Smooth muscle cell of the brain vasculature (primary cell): ENCODE results near the gene DRG1.
"Not testable (repeated sequence)": the region's sequence is repeated elsewhere in the genome, so short reads cannot be mapped to it uniquely, and the experiment has no call there.

Source experiments
- DNase-seq: peaks from one replicate; pipeline ENCODE4 v3.0.0-alpha.2; 2012; ENCODE audit warnings: low read depth, low spot score

The DRG1 gene

GRCh38 chr22:31399211-31400022, at the start of gene DRG1:
TSS of gene DRG1 (plus strand) at chr22:31399604. CDS start at chr22:31399684, 80 bp downstream.
- DNase-seq = peak; percentile 83

GRCh38 chr22:31349960-31350359, 49.4 kb upstream of the DRG1 start:
- no peak for DNase-seq

GRCh38 chr22:31350410-31350863, 49.0 kb upstream of the DRG1 start:
- DNase-seq = no peak

- no peak for DNase-seq
These were observed 44.9 kb upstream of the DRG1 start for GRCh38 chr22:31354515-31354914.

- DNase-seq = no peak
These were observed 39.4 kb upstream of the DRG1 start for GRCh38 chr22:31360029-31360428.

- DNase-seq = no peak
These were observed 37.7 kb upstream of the DRG1 start for GRCh38 chr22:31361743-31362142.

- no peak for DNase-seq
These were observed 35.4 kb upstream of the DRG1 start for GRCh38 chr22:31363885-31364465.

- no peak for DNase-seq
These were observed 32.0 kb upstream of the DRG1 start for GRCh38 chr22:31367426-31367825.

- DNase-seq = no peak
These were observed 21.8 kb upstream of the DRG1 start for GRCh38 chr22:31377612-31378011.

- no peak for DNase-seq
These were observed 21.3 kb upstream of the DRG1 start for GRCh38 chr22:31378123-31378522.

GRCh38 chr22:31378651-31379050, 20.8 kb upstream of the DRG1 start:
- not testable (repeated sequence) for DNase-seq

GRCh38 chr22:31393893-31394292, 5.5 kb upstream of the DRG1 start:
- DNase-seq = no peak

GRCh38 chr22:31394326-31394725, 5.1 kb upstream of the DRG1 start:
- DNase-seq = no peak

- no peak for DNase-seq
These were observed 1.2 kb upstream of the DRG1 start for GRCh38 chr22:31398231-31398630.

GRCh38 chr22:31400023-31400397, 606 bp downstream of the DRG1 start:
- no peak for DNase-seq

- not testable (repeated sequence) for DNase-seq
These were observed 2.9 kb downstream of the DRG1 start for GRCh38 chr22:31402350-31402749.

GRCh38 chr22:31425331-31426050, 26.1 kb downstream of the DRG1 start:
- DNase-seq = no peak

- no peak for DNase-seq
These were observed 32.5 kb downstream of the DRG1 start for GRCh38 chr22:31431950-31432349.

GRCh38 chr22:31436132-31436531, 36.7 kb downstream of the DRG1 start:
- DNase-seq = no peak

- DNase-seq = no peak
These were observed 40.4 kb downstream of the DRG1 start for GRCh38 chr22:31439808-31440207.

GRCh38 chr22:31440681-31441080, 41.3 kb downstream of the DRG1 start:
- DNase-seq = no peak

- DNase-seq = no peak
These were observed 42.2 kb downstream of the DRG1 start for GRCh38 chr22:31441652-31442051.
